NCI-H748 treated with DMSO at 0.1 percent for 48 hours (cell line): ENCODE results near the gene SESTD1.
A peak's percentile ranks its signal among the peaks of the same experiment; 100 is the strongest.
"Not testable (repeated sequence)": the region's sequence is repeated elsewhere in the genome, so short reads cannot be mapped to it uniquely, and the experiment has no call there.

Source experiments
- DNase-seq: peaks from one replicate; lab custom pipeline; 2025; lab: John Stamatoyannopoulos, UW

Gene SESTD1

DNA sequence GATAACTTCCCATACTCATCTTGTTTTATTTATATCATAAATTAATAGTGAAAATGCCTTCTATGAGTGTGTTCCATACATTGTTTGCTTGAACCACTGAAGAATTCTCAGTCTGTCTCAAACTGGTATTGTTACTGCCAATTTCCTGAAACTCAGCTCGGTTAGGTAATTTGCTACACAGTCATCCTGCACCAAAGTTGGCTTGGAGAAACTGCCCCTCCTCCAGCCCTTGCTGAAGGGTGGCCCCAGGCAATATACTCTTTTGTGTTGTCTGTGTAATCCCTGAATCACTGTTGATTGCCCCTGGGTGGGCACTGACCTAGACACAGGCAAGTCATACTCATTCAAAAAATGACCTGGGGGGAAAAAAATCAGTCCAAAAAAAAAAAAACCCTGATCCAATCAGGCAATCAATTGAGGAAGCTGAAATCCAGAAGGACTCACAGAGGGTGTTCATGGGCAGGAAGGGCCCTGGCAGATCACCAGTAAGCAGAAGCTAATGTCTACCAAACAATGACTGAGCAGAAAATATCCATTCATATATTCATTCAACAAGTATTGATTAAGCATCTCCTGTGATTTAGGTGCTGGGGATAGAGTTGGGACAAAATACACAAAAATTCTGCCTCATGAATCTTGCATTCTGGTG, 3.8 kb upstream of the SESTD1 start:
- DNase-seq, result peak; percentile 23

DNA sequence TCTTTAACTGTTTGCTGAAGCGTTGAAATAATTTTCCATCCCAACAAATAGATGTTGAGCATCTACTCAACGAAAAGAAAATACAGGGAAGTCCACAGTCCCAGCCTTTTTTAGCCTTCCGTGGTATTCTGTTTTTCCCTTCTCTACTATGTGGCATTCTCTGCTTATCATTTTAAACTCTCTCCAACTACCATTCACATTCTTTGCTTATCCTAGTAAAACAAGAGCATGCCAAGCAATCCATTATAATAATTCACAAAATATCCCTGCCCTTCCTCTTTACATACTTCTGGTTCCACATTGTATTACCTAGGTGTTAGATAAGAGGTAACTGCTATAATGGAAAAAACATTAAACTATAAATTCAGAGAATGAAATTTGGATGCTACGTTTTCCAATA, 1.6 kb upstream of the SESTD1 start:
- no peak for DNase-seq

DNA sequence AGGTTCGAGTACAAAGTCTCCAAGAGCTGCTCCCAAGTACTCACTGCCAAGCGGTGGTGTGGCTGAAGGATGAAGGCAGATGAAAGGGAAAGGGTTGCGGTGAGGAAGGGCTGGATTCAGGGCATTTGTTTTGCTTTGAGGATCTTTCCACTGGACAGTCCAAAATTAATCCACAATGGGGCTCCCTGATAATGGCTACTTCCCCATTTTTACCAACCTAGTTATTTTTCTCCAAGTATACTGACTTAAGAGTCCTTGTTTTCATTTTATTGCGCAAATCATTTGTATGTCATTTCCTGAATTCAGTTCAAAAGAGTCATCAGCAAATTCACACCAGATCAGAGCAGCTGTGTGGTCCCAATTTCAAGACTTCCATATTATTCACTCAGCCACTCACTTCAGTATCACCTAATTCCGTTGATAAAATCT, 464 bp upstream of the SESTD1 start:
- DNase-seq, result no peak

DNA sequence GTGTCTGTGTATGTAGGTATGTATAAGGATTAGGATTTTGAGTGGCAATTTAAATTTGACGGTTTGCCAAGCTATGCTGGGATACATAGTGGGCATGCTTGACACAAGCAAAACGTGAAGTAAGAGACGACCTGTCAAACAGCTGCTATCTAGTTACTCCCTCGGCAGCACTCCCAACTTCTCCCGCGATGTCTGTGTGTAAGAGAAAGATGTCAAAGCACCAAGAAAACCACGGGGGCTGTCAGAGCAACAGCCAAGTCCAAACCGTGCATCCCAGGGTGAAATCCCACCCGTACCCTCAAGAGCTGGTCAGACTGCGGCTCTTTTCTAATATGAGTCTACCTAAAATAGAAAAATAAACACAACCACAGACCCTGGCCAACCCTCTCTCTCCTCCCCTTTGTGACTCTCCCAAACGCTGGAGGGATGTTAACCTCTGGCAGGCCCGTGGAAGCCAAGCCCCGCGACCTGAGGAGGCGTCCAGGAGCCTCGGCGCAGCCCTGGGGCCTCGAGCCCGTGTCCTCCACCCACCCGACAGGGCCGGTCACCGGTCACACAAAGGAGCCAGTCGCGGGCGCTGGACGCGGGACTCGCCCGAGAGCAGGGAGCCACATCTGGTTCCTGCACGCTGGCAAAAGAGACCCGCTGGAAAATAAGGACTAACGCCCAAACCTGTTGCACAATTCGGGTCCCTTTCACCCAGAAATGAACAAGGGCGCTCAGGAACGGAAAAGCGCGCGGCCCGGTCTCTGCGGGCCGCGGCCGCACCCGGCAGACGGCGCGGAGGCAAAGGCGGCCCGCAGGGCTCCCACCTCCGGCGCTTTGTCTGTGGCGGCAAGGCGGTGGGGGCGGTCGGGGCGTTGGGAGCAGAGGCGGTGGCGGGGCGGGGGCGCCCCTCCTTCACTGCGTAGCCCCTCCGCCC, 925 bp downstream of the SESTD1 start:
- peak; percentile 47 for DNase-seq

DNA sequence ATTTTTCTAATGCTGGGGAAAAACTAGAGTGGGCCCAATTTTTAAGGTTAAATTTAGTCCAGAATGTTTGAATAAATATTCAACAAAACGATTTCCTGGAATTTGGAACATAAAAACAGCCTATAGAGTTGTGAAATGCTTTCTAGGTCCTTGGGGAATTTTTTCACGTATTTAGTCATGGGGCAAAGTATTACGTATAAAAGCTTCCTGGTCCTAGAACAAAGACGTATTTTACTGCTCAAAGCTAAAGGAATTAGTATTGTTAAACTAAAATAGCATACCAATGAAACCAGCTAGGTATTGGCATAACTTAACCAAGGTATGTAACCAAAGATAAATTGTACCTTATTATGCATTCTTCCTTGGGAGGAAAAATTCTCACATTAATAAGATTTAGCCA, 1.6 kb downstream of the SESTD1 start:
- no peak for DNase-seq

DNA sequence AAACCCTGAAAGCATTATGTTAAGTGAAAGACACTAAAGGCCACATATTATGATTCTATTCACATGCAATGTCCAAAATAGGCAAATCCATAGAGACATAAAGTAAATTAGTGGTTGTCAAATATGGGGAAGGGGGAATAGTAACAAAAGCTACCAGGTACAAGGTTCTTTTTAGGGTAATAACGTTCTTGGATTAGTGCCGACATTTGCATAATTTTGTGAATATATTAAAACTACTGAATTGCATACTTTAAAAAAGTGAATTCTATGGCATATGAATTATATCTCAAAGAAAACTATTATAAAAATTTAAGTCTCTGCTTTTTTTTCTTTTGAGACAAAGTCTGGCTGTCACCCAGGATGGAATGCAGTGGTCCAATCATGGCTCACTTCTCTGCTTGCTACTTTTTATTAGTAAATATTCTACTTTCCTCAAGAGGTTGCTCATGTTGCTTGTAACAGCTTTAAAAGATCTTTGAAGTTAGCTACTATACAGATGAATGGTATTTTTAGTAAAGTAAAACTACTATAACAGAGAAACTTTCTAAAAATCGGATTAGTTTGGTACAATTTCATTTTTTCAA, 2.5 kb downstream of the SESTD1 start:
- DNase-seq, result no peak

DNA sequence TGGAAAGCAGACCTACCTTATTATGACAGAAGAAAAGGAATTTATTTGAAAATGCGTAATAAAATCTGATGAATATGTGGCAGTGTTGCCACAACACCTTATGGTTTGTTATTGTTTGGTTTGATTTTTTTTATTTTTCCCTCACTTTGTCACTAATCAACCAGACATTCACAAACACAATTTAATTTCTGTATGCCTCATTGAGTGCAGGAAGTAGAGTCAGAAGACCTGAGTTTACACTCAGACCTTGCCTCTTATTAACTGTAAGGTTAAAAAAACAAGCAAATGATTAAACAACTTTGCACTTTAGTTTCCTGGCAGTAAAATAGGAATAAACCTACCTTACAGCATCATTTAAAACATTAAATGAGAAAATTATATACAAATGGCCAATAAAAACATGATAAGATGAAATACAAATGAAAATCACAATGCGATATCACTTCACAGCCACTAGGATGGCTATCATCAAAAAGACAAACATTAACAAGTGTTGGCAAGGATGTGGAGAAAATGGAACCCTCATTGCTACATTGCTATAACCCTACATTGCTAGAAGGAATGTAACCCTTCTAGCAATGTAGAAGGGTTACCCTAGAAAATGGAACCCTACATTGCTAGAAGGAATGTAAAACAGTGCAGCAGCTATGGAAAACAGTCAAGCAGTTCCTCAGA, 3.3 kb downstream of the SESTD1 start:
- DNase-seq, result no peak

DNA sequence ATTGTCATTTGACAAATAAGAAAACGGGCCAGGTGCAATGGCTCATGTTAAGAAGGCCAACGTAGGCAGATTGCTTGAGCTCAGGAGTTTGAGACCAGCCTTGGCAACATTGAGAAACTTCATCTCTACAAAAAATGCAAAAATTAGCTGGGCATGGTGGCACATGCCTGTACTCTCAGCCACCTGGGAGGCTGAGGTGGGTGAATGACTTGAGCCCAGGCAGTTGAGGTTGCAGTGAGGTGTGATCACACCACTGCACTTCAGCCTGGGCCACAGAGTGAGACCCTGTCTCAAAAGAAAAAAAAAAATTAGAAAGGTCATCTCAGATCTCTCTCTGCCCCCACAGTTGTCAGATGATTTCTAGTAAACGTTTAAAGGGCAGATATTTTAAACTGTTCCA, 4.4 kb downstream of the SESTD1 start:
- no peak for DNase-seq

DNA sequence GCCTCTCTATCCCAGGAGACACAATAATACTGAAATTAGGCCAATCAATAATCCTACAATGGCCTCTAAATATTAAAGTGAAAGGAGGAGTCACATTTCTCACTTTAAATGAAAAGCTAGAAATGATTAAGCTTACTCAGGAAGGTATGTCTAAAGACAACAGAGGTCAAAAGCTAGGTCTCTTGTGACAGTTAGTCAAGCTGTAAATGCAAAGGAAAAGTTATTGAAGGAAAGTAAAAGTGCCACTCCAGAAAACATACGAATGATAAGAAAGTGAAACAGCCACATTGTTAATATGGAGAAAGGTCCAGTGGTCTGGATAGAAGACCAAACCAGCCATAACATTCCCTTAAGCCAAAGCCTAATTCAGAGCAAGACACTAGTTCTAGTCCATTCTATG, 9.5 kb downstream of the SESTD1 start:
- DNase-seq, result no peak

DNA sequence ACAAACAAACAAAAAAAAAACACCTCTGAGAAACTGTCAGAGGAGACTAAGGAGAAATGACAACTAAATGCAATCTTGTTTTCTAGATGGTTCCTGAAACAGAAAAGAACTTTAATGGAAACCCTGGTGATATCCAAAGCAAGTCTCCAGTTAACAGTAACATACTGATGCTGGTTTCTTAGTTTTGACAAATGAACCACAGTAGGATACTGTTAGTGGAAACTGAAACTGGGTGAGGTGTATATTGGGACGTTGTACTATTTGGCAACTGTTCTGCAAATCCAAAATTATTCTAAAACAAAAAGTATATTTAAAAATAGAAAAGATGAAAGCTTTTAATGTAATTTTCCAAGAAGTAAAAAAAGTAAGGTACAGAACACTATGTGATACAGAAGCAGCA, 11.4 kb downstream of the SESTD1 start:
- no peak for DNase-seq

DNA sequence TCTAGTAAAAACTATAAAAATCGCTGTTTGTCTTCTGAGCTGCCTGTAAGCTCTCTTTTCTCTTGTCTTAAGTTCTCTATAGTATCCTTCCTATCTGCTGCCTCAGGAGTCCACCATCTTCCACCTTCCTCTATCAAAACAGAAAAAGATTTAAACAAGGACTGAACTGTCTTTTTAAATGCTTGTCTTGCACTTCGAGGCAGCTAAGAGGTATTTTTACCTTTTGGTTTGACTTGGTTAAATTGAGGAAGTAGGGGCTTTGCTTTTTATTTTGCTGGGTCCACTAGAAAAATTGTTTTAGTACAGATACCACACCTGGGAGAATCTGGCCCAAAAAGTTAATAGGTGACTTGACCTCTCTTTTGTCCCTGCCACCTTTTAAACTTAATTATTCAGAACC, 12.2 kb downstream of the SESTD1 start:
- no peak for DNase-seq

DNA sequence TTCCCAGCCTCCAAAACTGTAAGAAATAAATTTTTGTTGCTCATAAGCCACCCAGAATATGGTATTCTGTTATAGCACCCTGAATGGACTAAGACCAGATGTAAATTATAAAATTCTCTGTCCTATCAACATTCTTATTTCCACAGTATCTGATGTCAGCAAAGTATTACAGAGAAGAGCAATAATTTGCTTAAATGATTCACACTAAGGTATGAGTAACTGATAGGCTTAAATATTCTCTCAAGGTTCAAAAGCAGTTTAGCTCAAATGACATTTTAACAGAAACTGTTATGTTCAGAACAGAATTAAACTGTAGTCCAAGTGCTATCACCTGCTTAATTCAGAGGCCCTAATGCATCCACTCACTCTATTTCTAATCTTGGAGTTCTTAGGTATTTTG, 12.8 kb downstream of the SESTD1 start:
- no peak for DNase-seq

DNA sequence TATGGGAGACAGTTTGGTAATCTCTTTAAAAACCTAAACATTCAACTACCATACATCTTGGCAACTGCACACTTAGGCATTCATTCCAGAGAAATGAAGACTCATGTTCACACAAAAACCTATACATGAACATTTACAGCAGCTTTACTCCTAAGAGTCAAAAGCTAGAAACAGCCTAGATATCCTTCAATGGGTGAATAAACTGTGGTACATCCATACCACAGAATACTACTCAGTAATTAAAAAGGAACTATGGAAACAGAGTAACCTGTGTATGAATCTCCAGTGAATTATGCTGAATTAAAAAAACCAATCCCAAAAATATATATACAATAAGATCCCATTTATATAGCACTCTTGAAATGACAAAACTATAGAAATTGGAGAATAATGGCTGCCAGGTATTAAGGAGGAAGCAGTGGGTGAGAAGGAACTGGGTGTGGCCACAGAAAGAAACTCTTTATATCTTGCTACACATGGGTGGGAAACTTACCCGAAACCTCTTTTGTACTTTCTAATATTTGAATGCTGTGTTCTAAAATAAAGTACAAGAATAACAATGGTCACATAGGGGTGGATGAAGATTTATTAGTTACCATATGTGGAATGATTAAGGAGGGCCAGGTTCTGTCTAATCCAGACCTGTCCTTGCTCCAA, 13.7 kb downstream of the SESTD1 start:
- DNase-seq, result no peak

DNA sequence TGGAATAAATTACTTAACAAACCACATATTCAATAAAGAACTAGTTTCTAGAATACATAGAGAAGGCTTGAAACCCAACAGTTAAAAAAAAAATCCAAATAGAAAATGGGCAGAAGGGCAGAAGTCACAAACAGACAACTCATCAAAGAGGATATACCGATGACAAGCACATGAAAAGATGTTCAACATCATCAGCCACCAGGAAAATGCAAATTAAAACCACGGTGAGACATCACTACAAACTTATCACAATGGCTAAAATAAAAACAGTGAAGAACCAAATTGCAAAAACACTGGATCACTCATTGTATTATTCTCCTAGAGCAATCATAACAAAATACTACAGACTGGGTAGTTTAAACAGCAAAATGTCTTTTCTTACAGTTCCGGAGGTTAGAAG, 14.5 kb downstream of the SESTD1 start:
- DNase-seq, result no peak

DNA sequence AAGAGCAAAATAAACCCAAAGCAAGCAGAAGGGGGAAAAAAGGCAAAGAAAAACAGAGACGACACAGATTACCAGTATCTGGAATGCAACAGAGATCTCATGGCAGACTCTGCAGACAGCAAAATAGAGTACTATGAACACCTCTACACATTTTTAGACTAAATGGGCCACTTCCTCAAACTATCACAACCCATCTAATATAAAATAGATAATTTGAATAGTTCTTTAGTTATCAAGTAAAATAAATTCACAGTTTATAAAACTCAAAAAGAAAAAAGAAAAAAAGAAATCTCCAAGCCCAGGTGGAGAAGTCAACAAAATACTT, 16.6 kb downstream of the SESTD1 start:
- no peak for DNase-seq

DNA sequence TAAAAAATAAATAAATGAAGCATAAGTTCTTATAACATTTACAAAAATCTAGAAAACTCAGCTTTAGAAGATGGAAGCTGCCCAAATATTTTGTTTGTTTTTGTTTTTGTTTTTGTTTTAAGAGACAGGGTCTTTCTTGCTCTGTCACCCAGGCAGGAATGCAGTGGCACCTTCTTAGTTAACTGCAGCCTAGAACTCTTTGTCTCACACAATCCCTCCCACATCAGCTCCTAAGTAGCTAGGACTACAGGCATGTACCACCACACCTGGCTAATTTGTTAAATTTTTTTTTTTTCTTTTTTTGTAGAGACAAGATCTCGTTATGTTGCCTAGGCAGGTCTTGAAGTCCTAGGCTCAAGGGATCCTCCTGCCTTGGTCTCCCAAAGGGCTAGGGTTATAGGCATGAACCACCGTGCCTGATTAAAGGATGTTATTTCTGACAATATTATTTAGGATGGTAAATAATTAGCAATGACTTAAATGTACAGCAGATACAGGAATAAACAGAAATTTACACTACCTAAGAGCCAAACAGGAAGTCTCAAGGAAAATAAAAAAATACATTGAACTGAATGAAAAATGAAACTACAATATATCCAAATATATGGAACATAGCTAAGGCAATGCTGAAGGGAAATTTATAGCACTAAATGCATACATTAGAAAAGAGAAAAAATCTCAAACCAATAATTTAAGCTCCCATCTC, 17.2 kb downstream of the SESTD1 start:
- no peak for DNase-seq

DNA sequence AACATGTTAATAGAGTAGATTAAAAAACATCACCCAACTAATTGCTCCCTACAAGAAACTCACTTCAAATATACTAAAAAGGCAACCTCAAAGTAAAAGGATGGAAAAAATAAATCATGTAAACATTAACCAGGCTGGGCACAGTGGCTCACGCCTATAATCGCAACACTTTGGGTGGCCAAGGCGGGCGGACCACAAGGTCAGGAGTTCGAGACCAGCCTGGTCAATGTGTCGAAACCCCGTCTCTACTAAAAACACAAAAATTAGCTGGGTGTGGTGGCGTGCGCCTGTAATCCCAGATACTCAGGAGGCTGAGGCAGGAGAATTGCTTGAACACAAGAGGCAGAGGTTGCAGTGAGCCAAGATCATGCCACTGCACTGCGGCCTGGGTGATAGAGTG, 18.8 kb downstream of the SESTD1 start:
- DNase-seq, result not testable (repeated sequence)

DNA sequence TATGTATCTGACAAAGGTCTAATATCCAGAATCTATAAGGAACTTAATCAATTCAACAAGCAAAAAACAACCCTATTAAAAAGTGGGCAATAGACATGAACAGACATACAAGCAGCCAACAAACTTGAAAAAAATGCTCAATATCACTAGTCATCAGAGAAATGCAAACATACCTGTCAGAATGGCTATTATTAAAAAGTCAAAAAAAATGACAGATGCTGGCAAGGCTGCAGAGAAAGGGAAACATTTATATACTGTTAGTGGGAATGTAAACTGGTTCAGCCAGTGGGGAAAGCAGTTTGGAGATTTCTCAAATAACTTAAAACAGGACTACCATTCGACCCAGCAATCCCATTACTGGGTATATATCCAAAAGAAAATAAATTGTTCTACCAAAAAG, 21.6 kb downstream of the SESTD1 start:
- DNase-seq, result no peak

DNA sequence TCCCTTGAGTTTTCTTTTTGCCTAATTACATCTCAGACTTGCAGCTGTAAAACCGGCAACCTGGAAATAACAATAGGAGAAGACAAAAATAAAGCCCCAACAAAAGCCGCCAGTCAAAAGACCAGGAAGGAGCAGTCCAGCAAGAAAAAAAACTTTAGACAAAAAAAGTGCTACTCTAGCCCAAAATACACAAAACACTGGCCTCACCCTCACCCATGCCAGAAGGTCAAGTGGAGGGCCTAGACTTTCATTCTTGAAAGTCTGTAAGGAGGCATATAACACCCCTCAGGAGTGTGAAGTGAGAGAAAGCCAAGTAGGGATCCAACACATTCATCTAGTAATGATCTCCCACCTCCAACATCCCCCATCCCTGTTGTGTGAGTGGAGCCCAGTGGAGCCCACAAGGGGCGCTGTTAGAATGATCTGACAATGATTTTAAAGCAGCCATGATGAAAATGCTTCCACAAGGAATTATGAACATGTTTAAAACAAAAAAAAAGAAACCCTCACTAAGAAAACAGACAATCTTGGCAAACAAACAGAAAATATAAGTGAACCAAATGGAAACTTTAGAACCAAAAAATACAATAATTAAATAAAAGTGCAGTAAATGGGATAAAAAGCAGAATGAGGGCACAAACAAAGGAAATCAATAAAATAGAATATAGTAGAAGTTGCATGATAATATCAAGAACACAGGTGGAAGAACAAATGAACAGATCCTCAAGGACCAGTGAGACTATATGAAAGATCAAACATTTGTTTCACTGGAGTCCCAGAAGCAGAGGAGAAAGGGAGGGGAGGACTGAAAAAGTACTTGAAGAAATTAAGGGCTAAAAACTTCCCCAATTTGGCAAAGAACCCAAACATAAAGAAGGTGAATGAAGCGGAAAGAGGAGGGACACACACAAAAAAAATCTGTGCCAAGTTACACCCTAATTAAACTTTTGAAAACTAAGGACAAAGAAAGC, 23.9 kb downstream of the SESTD1 start:
- DNase-seq, result no peak

DNA sequence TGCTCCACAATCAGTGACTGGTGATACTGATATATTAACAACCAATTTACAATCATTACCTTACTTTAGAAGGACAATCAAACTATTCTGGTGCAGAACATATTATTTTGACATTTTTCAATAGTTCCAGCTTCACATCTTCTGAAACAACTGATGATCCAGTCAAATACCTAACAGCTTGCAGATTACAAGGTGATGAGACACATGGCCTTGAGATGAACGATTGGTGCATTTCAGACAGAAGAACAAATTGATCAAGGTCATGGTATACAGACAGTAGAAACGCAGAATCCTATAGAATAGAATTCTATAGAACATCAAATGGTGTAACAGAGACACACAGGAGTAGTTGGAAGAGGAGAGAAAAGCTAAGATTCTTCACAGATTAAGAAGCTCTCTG, 24.8 kb downstream of the SESTD1 start:
- no peak for DNase-seq
